KBM-7 (cell line): ENCODE data around the gene MMP24OS.
"Not testable (repeated sequence)": the region's sequence is repeated elsewhere in the genome, so short reads cannot be mapped to it uniquely, and the experiment has no call there.

ENCODE experiments used
- DNase-seq: peaks from one replicate; pipeline ENCODE4 v3.0.0-alpha.2; 2015
- in situ Hi-C: fragments of 300-500 bp; cut with MboI; formaldehyde crosslinking; loops from 2 replicates; pipeline ENCODE4 v1.14.3; 2020; ENCODE audit warnings: low sequenced_read_pairs, low pct_unique_long_range_greater_than_20kb, mixed read lengths

The MMP24OS gene

GRCh38 chr20:35263532-35264341, 14.2 kb downstream of the MMP24OS start:
- in situ Hi-C loops = loop anchor here (25.0 kb wide), 1 partner anchor 426 kb away; the partner anchor contains the start of gene NCOA6
- no peak for DNase-seq

- in situ Hi-C loops = loop anchor here (25.0 kb wide), 1 partner anchor 426 kb away; the partner anchor contains the start of gene NCOA6
- not testable (repeated sequence) for DNase-seq
Observed at GRCh38 chr20:35262731-35263531, 15.0 kb downstream of the MMP24OS start.

- DNase-seq = not testable (repeated sequence)
- in situ Hi-C loops = loop anchor here (25.0 kb wide), 1 partner anchor 425 kb away; the partner anchor contains the start of gene NCOA6
Observed at GRCh38 chr20:35262321-35262720, 15.6 kb downstream of the MMP24OS start.

GRCh38 chr20:35260426-35260825, 17.5 kb downstream of the MMP24OS start:
- DNase-seq = no peak
- in situ Hi-C loops = loop anchor here (25.0 kb wide), 1 partner anchor 423 kb away; the partner anchor contains the start of gene NCOA6

- DNase-seq = no peak
- in situ Hi-C loops = loop anchor here (25.0 kb wide), 1 partner anchor 420 kb away; the partner anchor contains the start of gene NCOA6
Observed at GRCh38 chr20:35257175-35257909, 20.6 kb downstream of the MMP24OS start.

- DNase-seq = no peak
- in situ Hi-C loops = loop anchor here (25.0 kb wide), 1 partner anchor 417 kb away; the partner anchor contains the start of gene NCOA6
Observed at GRCh38 chr20:35254448-35254999, 23.4 kb downstream of the MMP24OS start.

- in situ Hi-C loops = loop anchor here (25.0 kb wide), 1 partner anchor 416 kb away; the partner anchor contains the start of gene NCOA6
- no peak for DNase-seq
Observed at GRCh38 chr20:35253010-35253409, 24.9 kb downstream of the MMP24OS start.

- in situ Hi-C loops = loop anchor here (25.0 kb wide), 1 partner anchor 415 kb away; the partner anchor contains the start of gene NCOA6
- DNase-seq = not testable (repeated sequence)
Observed at GRCh38 chr20:35252598-35252997, 25.3 kb downstream of the MMP24OS start.

- in situ Hi-C loops = loop anchor here (25.0 kb wide), 1 partner anchor 415 kb away; the partner anchor contains the start of gene NCOA6
- DNase-seq = no peak
Observed at GRCh38 chr20:35252037-35252461, 25.9 kb downstream of the MMP24OS start.

GRCh38 chr20:35251613-35251940, 26.3 kb downstream of the MMP24OS start:
- no peak for DNase-seq
- in situ Hi-C loops = loop anchor here (25.0 kb wide), 1 partner anchor 414 kb away; the partner anchor contains the start of gene NCOA6

GRCh38 chr20:35248641-35249475, 29.1 kb downstream of the MMP24OS start:
- in situ Hi-C loops = no loop called here
- DNase-seq = no peak

GRCh38 chr20:35246723-35247122, 31.2 kb downstream of the MMP24OS start:
- DNase-seq = no peak
- in situ Hi-C loops = no loop called here

GRCh38 chr20:35243986-35244385, 33.9 kb downstream of the MMP24OS start:
- in situ Hi-C loops = no loop called here
- no peak for DNase-seq

- DNase-seq = no peak
- in situ Hi-C loops = no loop called here
Observed at GRCh38 chr20:35243317-35243716, 34.6 kb downstream of the MMP24OS start.

- in situ Hi-C loops = no loop called here
- no peak for DNase-seq
Observed at GRCh38 chr20:35240811-35241293, 37.1 kb downstream of the MMP24OS start.

GRCh38 chr20:35240083-35240810, 37.7 kb downstream of the MMP24OS start:
- in situ Hi-C loops = no loop called here
- no peak for DNase-seq

GRCh38 chr20:35238735-35239134, 39.2 kb downstream of the MMP24OS start:
- no peak for DNase-seq
- in situ Hi-C loops = no loop called here
